ENCODE data around the gene UQCC2.

DNA sequence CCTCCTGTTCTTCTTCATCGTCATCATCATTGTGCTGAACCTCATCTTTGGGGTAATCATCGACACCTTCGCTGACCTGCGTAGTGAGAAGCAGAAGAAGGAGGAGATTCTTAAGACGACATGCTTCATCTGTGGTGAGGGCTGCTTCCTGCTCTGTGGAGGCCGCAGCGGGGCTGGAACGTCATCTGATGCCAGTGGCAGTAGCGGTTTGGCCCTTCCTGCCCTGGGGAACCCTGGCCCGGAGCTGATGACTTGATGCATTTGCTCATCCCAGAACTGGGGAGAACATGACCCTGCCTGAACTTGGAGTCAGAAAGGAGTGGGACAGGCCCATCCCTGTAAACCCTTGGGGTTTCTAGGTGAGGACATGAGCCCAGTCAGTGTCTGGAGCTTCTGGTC lies 18.7 kb downstream of the UQCC2 start:
- no peak for TF ChIP-seq CTCF (conservative IDR thresholded peaks at IDR 0.05)
- TF ChIP-seq EZH2 (IDR thresholded peaks at IDR 0.05; ENCODE audit: low read depth): no peak

Data from PC-9 (cell line).